GM18861 (cell line): ENCODE results near the gene XRCC4.

Source experiments
- ATAC-seq: cut with Tn5 transposase; IDR thresholded peaks from one replicate; pipeline ENCODE4 v1.9.1; 2021; ENCODE audit not compliant: unreplicated experiment

Gene XRCC4

DNA sequence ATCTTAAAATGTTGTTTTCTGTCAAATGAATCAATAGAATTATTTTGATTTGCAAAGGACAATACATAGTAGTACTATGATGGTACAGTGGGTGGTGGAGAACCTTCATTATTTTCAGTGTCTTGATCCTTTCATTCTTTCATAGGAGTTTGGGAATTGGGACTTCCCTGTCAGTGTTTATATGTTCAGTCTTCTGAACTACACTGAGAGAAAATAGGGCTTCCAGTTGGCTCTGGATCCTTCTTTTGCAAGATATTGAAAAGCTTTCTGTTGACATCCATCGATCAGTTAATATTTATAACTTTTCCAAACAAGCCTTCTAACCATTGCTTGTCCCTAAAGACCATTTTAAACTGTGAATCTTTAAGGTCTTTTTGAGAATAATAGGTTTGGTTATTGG is 94.7 kb downstream of the XRCC4 start:
- ATAC-seq: no peak

GRCh38 chr5:83172655-83173054 is 95.3 kb downstream of the XRCC4 start:
- no peak for ATAC-seq

DNA sequence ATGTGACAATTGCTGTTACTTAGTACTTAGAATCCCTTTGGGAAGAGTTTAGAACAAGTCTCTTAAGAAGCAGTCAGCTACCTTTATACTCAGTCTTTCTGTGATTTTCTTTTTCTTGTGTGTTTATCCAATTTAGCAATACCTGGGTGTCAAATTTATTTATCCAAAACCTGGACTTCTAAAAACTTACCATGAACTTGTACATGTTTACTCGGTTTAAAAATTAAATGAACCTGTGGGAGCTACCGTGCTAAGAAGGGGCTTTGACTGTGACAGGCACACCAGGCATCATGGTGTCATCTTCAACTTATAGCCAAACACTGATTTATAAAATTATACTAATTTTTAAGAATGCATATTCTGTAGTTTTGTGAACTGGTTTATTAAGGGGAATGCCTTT is 96.5 kb downstream of the XRCC4 start:
- ATAC-seq: no peak

- ATAC-seq: no peak
These were observed 100.5 kb downstream of the XRCC4 start for GRCh38 chr5:83177803-83178202.

- no peak for ATAC-seq
These were observed 102.6 kb downstream of the XRCC4 start for GRCh38 chr5:83179966-83180365.

GRCh38 chr5:83184534-83184933 is 107.2 kb downstream of the XRCC4 start:
- no peak for ATAC-seq

- no peak for ATAC-seq
These were observed 115.6 kb downstream of the XRCC4 start for GRCh38 chr5:83192947-83193346.

- ATAC-seq: no peak
These were observed 120.1 kb downstream of the XRCC4 start for GRCh38 chr5:83197326-83197967.

- no peak for ATAC-seq
These were observed 121.8 kb downstream of the XRCC4 start for GRCh38 chr5:83199126-83199525.

DNA sequence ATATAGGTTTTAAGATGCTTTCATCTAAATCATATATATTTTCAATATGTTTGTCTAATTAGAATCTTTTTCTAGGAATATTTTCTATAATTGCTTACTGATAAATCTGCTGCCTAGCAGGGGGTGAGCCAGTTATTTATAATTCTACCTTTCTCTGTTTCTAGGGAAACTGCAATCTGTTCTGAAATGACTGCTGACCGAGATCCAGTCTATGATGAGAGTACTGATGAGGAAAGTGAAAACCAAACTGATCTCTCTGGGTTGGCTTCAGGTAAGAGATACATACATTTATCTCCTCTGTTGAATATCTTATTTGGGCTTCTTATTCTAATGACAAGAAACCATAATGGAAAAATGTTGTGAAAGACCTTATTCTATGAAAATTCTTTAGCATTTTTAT is 127.3 kb downstream of the XRCC4 start:
- ATAC-seq: no peak

DNA sequence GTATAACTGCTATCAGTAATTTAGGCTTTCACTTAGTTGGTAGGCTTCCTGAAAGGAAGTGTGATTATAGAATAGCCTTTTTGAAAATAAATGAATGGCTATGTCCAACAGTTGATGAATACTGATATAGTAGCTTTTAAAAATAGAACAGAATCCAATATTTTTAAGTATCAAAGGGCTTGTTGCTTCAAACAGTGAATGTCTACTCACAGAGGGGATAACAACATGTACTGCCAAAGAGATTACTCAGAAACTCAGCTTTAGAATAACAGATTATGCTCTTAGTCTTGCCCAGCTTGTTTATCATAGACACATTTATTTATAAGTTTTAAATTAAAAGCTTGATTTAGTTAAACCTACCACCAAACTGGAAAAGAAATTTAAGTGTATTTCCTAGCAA is 132.6 kb downstream of the XRCC4 start:
- ATAC-seq: no peak

DNA sequence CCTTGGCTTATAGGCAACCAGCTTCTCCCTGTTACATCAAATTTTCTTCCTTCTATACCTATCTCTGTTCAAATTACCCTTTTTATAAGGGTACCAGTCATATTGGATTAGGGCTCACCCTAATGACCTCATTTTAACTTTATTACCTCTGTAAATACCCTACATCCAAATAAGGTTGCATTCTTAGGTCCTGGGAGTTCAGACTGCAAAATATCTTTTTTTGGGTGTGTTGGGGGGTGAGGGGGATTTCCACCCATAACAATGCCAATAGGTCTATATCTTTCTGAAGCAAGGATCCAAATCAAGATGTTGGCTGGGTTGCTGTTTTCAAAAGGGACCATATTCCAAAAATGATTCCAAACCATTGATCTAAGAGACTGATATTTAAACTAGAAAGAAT is 141.7 kb downstream of the XRCC4 start:
- ATAC-seq: no peak

- ATAC-seq: no peak
These were observed 142.1 kb downstream of the XRCC4 start for GRCh38 chr5:83219495-83219894.

GRCh38 chr5:83220331-83220730 is 143.0 kb downstream of the XRCC4 start:
- ATAC-seq: no peak

- no peak for ATAC-seq
These were observed 145.6 kb downstream of the XRCC4 start for GRCh38 chr5:83222906-83223305.

- ATAC-seq: no peak
These were observed 150.3 kb downstream of the XRCC4 start for GRCh38 chr5:83227611-83228010.

DNA sequence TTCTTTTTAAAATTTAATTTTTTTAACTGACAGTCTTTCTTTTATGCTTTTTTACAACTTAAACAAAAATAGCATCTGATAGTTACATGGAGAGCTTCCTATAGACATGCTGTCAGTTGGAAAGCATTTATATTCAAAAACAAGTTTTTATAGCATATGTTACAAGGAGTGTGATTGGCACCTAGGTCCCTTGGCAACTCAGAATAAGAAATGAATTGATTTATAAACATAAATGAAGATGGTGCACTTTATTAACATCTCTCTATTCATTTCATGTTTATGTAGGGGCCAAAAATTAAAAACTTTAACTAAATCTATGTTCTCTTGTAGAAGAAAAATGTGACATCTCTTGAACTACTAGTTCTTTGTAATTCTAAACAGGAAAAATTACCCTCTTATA is 153.2 kb downstream of the XRCC4 start:
- no peak for ATAC-seq

- no peak for ATAC-seq
These were observed 167.2 kb downstream of the XRCC4 start for GRCh38 chr5:83244516-83244915.

GRCh38 chr5:83245037-83245436 is 167.7 kb downstream of the XRCC4 start:
- no peak for ATAC-seq

- ATAC-seq: no peak
These were observed 168.7 kb downstream of the XRCC4 start for GRCh38 chr5:83246071-83246470.

DNA sequence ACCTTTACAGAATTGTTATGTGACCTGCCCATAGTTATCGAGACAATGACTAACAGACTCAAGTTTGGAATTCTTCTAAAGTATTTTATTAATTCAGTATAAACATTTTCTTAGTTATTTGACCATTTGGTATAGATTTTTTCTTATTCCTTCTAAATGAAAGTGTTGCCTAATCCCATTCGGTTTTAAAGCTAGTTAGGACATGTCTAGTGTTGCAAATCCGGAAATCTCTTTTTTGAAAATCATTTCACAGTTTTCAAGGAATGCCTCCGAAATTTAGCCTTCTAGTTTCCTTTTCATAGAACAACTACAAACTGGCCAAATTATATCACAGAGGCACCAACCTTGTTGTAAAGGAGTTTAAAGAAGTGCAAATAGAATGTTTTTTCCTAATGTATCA is 171.8 kb downstream of the XRCC4 start:
- ATAC-seq: no peak

GRCh38 chr5:83251849-83252248 is 174.5 kb downstream of the XRCC4 start:
- no peak for ATAC-seq

- no peak for ATAC-seq
These were observed 176.4 kb downstream of the XRCC4 start for GRCh38 chr5:83253720-83254119.

GRCh38 chr5:83255268-83255667 is 177.9 kb downstream of the XRCC4 start:
- ATAC-seq: no peak
